ENCODE measurements around the gene NEGR1.

NEGR1 gene

GRCh38 chr1:71695821-71696220, 586.5 kb downstream of the NEGR1 start:
- no peak for DNase-seq (ENCODE audit: low spot score)
- Histone ChIP-seq H3K27ac (no peak overlapping the region), H3K4me3 (no peak overlapping the region)
- TF ChIP-seq, protein P1, sequence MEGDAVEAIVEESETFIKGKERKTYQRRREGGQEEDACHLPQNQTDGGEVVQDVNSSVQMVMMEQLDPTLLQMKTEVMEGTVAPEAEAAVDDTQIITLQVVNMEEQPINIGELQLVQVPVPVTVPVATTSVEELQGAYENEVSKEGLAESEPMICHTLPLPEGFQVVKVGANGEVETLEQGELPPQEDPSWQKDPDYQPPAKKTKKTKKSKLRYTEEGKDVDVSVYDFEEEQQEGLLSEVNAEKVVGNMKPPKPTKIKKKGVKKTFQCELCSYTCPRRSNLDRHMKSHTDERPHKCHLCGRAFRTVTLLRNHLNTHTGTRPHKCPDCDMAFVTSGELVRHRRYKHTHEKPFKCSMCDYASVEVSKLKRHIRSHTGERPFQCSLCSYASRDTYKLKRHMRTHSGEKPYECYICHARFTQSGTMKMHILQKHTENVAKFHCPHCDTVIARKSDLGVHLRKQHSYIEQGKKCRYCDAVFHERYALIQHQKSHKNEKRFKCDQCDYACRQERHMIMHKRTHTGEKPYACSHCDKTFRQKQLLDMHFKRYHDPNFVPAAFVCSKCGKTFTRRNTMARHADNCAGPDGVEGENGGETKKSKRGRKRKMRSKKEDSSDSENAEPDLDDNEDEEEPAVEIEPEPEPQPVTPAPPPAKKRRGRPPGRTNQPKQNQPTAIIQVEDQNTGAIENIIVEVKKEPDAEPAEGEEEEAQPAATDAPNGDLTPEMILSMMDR (IDR thresholded peaks at IDR 0.05): no peak

DNA sequence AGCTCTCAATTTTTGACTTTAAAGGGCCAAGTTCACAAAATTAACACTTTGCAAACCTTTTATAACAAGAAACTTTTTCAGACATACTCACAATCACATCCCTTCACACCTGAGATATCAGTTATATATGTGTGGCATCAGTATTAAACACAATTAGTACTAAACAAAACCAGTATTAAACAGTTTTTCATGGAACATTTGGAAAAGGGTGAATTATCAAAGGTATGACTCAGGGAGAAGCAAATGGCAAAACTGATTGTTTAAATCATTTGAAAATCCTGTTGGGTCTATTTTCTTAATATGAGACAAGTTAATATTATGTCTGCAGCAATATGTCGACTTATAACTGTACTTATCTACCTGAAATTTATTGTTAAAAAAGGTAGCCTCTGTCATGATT, 587.3 kb downstream of the NEGR1 start:
- DNase-seq (ENCODE audit: low spot score): no peak
- Histone ChIP-seq H3K27ac (no peak overlapping the region), H3K4me3 (no peak overlapping the region)
- TF ChIP-seq, protein P1 (IDR thresholded peaks at IDR 0.05): no peak

DNA sequence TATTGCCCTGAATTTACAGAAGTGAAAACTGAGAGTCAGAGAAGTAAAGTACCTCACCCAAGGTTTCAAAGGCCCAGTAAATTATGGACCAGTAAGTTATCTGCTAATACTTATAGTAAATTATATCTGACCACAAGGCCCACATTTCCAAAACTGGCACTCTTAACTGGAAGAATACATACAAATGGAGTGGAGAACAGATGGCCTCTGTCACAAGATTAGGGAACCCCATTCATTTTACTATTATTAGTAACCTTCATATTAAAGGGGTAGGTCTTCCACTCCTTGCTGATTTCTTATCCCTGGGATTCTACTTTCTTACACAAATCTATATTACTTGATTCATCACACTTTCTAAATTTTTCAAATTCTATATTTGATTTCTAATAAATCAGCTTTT, 588.8 kb downstream of the NEGR1 start:
- Histone ChIP-seq H3K4me3 (no peak overlapping the region), H3K27ac (no peak overlapping the region)
- no peak for DNase-seq (ENCODE audit: low spot score)
- TF ChIP-seq, protein P1 (IDR thresholded peaks at IDR 0.05): no peak

DNA sequence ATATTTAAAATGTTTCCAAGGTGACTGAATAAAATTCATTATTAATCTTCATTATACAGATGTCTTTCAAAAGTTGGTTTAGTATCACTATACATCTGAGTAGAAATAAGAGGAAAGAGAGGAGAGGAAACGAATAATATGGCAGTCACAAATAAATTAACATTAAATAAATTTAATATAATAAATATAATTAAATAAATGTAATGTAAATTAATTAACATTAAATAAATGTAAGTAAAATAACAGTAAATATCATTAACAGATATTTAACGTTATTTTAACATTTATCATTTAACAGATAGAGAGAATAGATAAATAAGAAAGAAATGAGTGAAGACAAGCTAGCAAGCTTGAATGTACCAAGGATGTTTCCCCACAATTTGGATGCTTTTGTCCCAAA, 592.7 kb downstream of the NEGR1 start:
- Histone ChIP-seq H3K4me3 (no peak overlapping the region), H3K27ac (no peak overlapping the region)
- TF ChIP-seq, protein P1 (IDR thresholded peaks at IDR 0.05): no peak
- no peak for DNase-seq (ENCODE audit: low spot score)

DNA sequence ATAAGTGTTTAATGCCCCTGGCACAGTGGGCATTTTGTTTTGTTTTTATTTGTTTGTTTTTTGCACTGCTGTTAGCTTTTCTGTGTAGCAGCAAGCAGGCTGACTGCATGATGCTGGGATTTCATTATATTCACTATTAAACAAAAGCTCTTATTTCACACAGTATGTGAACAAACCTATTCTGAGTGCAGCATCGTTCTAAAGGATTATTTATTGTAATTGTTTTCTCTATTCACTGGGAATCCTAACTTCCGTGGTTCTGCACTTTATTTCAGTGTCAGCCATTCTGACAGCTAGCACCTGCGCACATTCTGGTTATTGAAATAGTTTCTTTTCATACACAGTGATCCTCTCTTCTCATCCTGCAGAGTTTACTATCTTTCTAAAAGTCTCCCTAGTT, 595.0 kb downstream of the NEGR1 start:
- DNase-seq (ENCODE audit: low spot score): no peak
- Histone ChIP-seq H3K4me3 (no peak overlapping the region), H3K27ac (no peak overlapping the region)
- TF ChIP-seq, protein P1 (IDR thresholded peaks at IDR 0.05): no peak

- H3K4me3 ChIP-seq: no peak overlapping the region
- DNase-seq (ENCODE audit: low spot score): no peak
- no peak overlapping the region for H3K27ac ChIP-seq
- TF ChIP-seq, protein P1 (IDR thresholded peaks at IDR 0.05): no peak
These were observed 605.1 kb downstream of the NEGR1 start for GRCh38 chr1:71676979-71677925.

DNA sequence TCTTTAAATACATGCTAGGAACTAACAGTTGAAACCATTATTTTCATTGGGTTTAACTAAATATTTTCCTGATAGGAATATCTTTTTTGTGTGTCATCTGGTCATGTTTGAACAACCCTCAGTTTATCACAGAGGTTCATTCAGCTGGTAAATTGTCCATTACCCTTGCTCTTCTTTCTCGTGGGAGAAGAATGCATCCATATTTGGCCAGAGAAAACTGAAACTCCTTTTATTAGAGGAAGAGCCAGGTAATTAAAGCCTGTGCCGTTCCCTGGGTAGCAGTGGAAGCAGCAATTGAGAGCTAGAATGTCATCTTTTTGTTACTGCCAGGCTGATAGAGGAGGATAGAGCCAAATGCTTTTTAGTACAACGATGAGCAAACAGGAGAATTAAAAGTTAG, 614.3 kb downstream of the NEGR1 start:
- H3K27ac ChIP-seq: no peak overlapping the region
- no peak for DNase-seq (ENCODE audit: low spot score)
- TF ChIP-seq, protein P1 (IDR thresholded peaks at IDR 0.05): no peak
- H3K4me3 ChIP-seq: no peak overlapping the region
